Gastrocnemius medialis (tissue), 4 donors: Measurements from ENCODE around the gene SPATA31A1.
"Not testable (repeated sequence)": the region's sequence is repeated elsewhere in the genome, so short reads cannot be mapped to it uniquely, and the experiment has no call there.

Experiments
- CTCF ChIP-seq, 5 experiments: fragments of 450-650 bp in 3 of 5; fragments of 200-600 bp in 2 of 5; sonication (generic) in 2 of 5; IDR thresholded peaks in 4 of 5; conservative IDR thresholded peaks in 1 of 5; 1 replicate in 4 of 5; 2 replicates in 1 of 5; pipeline ENCODE4 v1.5.1; 2016 to 2019; ENCODE audit warnings: antibody characterized with exemption in 5 of 5, mild to moderate bottlenecking in 3 of 5, moderate library complexity in 3 of 5
- POLR2A ChIP-seq, 2 donors: fragments of 450-650 bp; IDR thresholded peaks; one replicate each; pipeline ENCODE4 v1.6.1; 2017; ENCODE audit warnings: antibody characterized with exemption in 2 of 2, mild to moderate bottlenecking in 2 of 2, moderate library complexity in 2 of 2

DNA sequence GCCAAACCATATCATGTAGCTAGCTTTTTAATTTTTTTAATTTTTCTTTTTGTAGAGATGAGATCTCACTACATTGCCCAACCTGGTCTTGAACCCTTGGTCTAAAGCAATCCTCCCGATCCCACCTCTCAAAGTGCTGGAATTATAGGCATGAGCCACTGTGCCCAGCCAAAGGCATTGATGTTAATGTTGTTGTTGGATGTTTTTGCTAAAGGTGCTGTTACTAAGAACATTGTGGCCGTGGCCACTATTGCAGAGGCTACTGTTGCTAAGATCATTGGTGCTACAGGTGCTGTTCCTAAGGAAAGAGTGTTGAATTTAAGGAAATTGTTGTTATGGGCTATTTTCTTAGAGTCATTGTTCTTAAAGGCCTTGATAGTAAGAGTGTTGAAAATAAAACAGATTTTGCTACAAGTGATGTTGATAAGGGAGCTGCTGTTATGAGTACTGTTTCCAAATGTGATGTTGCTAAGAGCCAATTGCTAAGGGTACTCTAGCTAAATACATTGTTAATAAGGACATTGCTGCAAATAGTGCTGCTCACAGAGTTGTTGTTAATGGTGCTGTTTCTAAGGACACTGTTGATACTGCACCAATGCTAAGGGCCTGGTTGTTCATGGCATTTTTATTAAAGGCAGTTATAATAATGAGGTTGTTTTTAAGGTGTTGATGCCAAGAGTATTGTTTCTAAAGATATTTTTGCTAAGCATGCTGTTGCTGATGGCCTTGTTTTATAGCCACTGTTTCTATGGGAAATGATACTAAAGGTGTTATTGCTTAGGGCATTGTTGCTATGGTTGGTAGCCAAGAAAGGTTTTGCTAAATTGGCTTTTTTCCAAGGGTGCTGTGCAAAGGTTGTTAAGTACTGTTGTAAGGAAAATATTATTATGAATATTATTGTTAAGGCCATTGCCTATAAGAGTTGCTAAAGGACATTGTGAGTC, 52.1 kb downstream of the SPATA31A1 start:
- not testable (repeated sequence) for TF ChIP-seq CTCF (IDR thresholded peaks at IDR 0.05 in 4 of 5, conservative IDR thresholded peaks at IDR 0.05 in 1 of 5); POLR2A (IDR thresholded peaks at IDR 0.05)
